GM18526 (cell line): ENCODE results near the gene WNT8A.

ENCODE experiments used
- POLR2A ChIP-seq: IDR thresholded peaks from 3 replicates; pipeline ENCODE4 v1.6.1; 2011; ENCODE audit not compliant: insufficient read length; ENCODE audit errors: extremely low read depth

The WNT8A gene

DNA sequence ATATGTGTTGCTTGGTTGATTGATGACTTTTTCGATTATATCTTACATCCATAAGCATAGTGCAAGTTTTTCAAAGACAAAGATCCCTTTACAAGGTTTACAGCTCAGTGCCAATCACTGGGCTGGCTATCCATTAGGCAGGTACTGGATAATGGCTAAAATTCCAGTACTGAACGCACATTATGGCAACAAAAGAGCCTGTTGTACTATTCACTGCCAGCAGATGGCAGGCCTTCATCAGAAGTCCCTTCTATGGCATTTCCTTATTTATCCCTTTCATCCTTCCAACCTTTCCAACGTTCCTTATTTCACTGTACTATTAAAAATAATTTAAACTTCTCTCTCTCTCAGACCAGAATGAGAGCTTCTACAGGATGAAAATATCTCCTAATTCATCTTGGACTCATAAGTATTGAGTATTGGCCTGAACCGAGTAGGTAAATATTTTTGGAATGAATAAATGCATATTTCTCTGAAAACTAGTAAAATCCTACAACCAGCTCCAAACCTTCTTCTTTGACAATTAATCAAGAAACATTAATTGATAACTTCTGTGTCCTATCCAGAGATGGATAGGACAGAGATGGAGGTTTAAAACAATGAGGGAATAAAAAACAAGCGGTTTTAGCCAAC lies 6.7 kb upstream of the WNT8A start:
- TF ChIP-seq POLR2A, result no peak

- TF ChIP-seq POLR2A, result no peak
Observed at GRCh38 chr5:138078006-138078643, 5.7 kb upstream of the WNT8A start.

DNA sequence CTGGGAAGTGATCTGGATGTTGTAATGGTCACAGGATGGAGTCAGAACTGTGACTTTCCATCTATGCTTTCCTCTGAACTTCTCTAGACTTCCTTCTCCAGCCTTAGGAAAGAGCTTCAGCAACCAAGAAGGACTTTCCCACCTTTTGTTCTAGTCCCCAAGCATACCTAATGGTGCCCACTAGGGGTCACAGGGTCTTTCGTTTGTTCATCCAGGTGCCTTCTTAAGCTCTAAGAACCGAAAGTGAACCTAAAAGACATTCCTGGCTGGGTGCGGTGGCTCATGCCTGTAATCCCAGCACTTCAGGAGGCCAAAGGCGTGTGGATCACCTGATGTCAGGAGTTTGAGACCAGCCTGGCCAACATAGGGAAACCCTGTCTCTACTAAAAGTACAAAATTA lies 1.8 kb upstream of the WNT8A start:
- no peak for TF ChIP-seq POLR2A

- TF ChIP-seq POLR2A, result no peak
Observed at GRCh38 chr5:138091685-138092084, 7.9 kb downstream of the WNT8A start.

DNA sequence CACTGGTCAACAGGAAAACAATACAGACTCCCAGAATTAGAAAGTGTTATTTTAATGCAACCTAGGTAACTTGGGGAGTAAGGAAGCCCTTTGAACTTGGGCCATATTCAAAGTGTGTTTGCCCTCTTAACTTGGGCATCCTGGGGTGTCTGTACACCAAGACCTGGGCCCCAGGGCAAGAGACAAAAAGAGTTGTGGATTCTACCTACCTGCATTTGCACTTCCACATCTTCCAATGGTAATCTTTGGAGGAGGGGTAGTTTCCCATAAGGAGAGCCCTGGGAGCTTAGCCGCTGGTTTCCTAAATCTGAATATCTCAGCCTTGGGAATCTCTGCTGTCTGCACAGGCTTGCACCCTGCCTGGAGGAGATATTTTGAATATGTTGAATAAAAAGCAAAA lies 8.5 kb downstream of the WNT8A start:
- no peak for TF ChIP-seq POLR2A

DNA sequence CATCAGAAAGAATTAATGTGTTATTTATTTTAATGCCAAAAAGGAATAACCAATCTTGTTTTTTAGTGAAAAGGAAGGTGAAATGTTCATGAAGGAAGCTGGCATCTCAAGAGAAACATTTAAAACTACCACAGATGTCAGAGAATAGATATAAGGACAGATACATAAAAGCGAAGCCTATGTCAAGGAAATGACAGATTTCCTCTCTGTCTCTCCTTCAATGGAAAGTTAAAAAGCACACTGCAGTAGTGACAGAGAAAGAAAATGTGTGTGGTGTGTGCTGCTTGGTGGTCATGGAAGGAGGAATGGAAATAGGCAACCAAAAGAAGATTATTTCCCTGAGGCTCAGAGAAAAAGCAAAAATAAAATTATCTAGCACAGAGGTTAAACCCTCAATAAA lies 9.2 kb downstream of the WNT8A start:
- no peak for TF ChIP-seq POLR2A

DNA sequence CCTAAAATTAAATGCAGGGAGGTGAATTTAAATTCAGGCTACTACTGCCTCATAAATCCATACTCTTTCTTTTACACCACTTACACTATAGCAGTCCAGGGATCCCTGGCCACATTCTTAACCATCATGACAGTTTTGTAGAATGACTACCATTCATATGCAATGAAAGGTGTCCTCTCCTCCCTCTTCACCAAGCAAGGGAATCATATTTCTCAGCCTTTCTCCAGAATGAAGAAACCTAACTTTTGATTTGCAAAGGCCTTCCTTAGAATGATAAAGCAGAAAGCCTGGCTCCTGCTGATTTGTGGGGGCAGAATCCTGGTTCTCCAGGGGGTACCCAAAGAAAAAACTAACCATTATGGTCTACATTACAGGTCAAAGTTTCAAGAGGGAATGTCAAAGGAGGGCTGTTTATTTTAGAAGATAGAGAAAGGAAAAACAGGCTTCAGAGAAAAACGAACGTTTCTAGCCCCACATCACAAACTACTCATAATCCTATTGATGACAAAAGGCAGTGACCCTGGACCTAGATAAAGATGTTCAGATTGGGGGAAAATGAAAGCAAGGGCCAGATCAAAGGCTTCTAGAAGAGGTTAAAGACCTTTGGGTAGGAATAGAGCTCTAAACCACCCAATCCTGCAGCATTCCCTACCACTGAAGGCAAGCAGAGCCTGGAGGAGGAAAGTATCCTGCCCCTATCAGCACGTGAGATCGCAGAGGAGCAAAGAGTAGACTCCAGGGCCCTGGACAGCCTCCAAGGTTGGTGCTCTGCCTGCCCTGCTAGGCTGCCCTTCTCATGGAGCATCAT lies 11.5 kb downstream of the WNT8A start:
- no peak for TF ChIP-seq POLR2A

- no peak for TF ChIP-seq POLR2A
Observed at GRCh38 chr5:138096363-138096762, 12.5 kb downstream of the WNT8A start.

- no peak for TF ChIP-seq POLR2A
Observed at GRCh38 chr5:138096997-138097828, 13.4 kb downstream of the WNT8A start.

- TF ChIP-seq POLR2A, result no peak
Observed at GRCh38 chr5:138102454-138103318, 18.9 kb downstream of the WNT8A start.

- TF ChIP-seq POLR2A, result no peak
Observed at GRCh38 chr5:138103319-138103637, 19.4 kb downstream of the WNT8A start.

- TF ChIP-seq POLR2A, result no peak
Observed at GRCh38 chr5:138105709-138106108, 21.9 kb downstream of the WNT8A start.

DNA sequence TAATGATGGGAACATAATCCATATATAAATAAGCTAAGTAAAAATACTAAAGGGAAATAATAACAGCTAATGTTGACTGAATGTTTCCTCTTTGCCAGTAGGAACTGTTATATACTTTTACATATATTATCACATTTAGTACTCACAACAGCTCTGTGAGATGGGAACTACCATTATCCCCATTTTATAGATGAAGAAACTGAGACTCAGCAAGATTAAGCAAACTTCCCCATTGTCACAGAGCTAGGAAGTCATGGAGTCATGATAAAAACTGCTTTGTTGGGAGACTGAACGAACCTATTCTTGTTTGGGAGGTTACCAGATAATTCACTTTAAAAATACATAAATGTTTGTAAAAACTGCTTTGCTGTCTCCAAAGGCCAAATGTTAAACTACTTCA lies 23.4 kb downstream of the WNT8A start:
- TF ChIP-seq POLR2A, result no peak

DNA sequence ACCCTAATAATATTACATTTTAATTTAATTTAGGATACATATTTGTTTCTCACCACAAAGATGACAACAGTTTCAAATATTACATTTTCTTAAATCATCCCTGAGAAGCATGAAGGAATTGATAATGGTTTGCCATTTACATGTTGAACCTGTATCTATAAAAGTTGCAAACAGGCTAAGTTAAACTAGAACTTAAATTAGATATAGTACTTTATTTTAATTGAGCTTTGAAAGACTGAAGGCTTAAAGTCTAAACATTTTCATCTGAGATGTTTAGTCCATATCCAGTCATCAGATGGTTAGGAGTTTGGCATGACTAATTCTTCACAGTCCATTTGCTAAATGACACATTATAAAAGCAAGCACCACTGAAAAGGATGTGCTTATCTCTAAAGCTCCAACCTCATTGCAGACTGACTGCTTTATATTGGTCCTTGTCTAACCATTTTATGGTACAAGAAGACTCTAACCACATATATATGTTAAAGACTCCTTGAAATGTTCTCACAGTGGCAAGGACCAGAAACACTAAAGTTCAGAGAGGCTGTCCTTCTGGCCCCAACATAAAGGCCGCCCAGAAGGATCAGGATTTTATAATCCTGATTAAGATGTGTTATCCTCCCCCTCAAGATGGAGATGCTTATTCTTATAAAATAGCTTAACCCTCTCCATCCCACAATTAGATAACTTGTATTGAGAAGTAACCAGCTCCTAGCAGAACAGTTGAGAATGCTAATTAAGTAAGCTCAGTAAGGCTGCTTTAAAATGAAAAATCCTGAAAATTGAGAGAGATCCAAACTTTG lies 25.8 kb downstream of the WNT8A start:
- no peak for TF ChIP-seq POLR2A
